ENCODE data around the gene PPCS.

DNA sequence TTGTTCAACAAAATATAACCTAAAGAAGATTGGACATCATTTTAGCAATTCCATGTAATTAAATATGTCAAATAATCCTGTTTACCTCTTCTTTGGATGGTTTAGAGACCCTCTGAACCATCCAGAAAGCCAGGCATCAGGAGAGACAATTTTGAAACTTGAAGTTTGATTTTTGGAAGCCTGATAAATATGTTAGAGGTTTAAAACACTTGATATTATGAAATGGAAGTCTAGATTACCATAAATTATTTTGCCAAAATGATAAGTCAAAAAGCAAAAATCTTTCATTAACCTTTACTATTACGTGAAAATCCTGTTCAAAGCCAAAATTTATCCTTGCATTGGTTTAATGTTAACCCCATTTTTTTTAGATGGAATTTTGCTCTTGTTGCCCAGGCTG lies 50.2 kb downstream of the PPCS start:
- TF ChIP-seq ZNF274 (IDR thresholded peaks at IDR 0.05; ENCODE audit: low read depth, low read length) (no peak), YY1 (IDR thresholded peaks at IDR 0.05; ENCODE audit: insufficient read depth, insufficient read length) (no peak)

All from NT2/D1 (cell line).